Liver (tissue), 3 donors: ENCODE results near the gene PTPRN2.

Source experiments
- HNF4A ChIP-seq, 2 donors: conservative IDR thresholded peaks; 2 replicates each; pipeline ENCODE4 v1.6.1; 2016; ENCODE audit warnings: antibody characterized with exemption in 2 of 2, mild to moderate bottlenecking in 2 of 2
- HNF4G ChIP-seq: IDR thresholded peaks from 2 replicates; pipeline ENCODE4 v1.6.1; 2016; ENCODE audit warnings: antibody characterized with exemption
- JUND ChIP-seq, 2 donors: IDR thresholded peaks; 2 replicates each; pipeline ENCODE4 v1.6.1; 2016; ENCODE audit warnings: antibody characterized with exemption in 2 of 2
- NR2F2 ChIP-seq: IDR thresholded peaks from 2 replicates; pipeline ENCODE4 v1.6.1; 2016; ENCODE audit warnings: antibody characterized with exemption
- RAD21 ChIP-seq, 2 donors: IDR thresholded peaks; 2 replicates each; pipeline ENCODE4 v1.6.1; 2016; ENCODE audit warnings: antibody characterized with exemption in 2 of 2, mild to moderate bottlenecking in 2 of 2
- RXRA ChIP-seq, 2 donors: IDR thresholded peaks; 2 replicates each; pipeline ENCODE4 v1.6.1; 2017 to 2018; ENCODE audit warnings: antibody characterized with exemption in 2 of 2, mild to moderate bottlenecking in 1 of 2
- TAF1 ChIP-seq: conservative IDR thresholded peaks from 2 replicates; pipeline ENCODE4 v1.6.1; 2016; ENCODE audit warnings: antibody characterized with exemption, mild to moderate bottlenecking
- YY1 ChIP-seq: IDR thresholded peaks from 2 replicates; pipeline ENCODE4 v1.6.1; 2016; ENCODE audit warnings: antibody characterized with exemption, mild to moderate bottlenecking
- TF ChIP-seq, protein P1 (sequence below): fragments of 150-350 bp; IDR thresholded peaks from 2 replicates; pipeline ENCODE4 v1.5.1; 2017; ENCODE audit warnings: improper control_type of control experiment, low read depth, low read length; ENCODE audit not compliant: missing input control
- TF ChIP-seq, protein P2 (sequence below): IDR thresholded peaks from 2 replicates; pipeline ENCODE4 v1.6.1; 2016; ENCODE audit warnings: antibody characterized with exemption
- TF ChIP-seq, protein P3 (sequence below): IDR thresholded peaks from 2 replicates; pipeline ENCODE4 v1.6.1; 2016; ENCODE audit warnings: antibody characterized with exemption
- TF ChIP-seq, protein P4 (sequence below): IDR thresholded peaks from 2 replicates; pipeline ENCODE4 v1.6.1; 2016; ENCODE audit warnings: antibody characterized with exemption
- TF ChIP-seq, protein P5 (sequence below): IDR thresholded peaks from 2 replicates; pipeline ENCODE4 v1.6.1; 2016; ENCODE audit warnings: antibody characterized with exemption, mild to moderate bottlenecking
- donor health status: healthy.
- donor health status: healthy.

DNA sequence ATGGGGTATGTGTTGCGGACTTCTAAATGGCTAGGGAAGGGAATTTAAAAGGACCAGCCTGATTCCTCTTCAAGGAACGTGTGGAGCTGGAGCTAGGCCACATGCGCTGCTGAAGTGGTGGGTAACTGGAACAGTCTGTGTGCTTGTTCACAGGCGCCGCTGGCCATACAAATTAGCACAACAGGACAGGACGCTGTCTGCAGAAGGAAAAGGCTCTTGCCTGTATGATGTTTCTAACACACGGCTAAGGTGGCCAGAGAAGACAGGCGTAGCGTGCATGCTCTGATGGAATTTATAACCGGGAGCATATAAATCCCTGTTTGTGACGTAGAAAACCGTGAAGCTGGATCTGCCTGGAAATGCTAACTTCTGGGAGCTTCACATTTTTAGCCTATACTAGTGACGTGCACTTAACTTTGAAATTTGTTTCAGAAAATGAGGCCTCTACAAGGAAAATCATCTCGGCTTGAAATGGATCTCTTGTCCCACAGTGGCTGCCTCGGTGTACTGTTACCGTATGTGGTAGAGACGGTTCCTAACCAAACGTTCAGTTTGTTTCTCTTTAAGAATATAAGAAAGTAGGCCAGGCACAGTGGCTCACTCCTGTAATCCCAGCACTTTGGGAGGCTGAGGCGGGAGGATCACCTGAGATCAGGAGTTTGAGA lies 569.4 kb downstream of the PTPRN2 start:
- TF ChIP-seq, protein P1, sequence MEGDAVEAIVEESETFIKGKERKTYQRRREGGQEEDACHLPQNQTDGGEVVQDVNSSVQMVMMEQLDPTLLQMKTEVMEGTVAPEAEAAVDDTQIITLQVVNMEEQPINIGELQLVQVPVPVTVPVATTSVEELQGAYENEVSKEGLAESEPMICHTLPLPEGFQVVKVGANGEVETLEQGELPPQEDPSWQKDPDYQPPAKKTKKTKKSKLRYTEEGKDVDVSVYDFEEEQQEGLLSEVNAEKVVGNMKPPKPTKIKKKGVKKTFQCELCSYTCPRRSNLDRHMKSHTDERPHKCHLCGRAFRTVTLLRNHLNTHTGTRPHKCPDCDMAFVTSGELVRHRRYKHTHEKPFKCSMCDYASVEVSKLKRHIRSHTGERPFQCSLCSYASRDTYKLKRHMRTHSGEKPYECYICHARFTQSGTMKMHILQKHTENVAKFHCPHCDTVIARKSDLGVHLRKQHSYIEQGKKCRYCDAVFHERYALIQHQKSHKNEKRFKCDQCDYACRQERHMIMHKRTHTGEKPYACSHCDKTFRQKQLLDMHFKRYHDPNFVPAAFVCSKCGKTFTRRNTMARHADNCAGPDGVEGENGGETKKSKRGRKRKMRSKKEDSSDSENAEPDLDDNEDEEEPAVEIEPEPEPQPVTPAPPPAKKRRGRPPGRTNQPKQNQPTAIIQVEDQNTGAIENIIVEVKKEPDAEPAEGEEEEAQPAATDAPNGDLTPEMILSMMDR = no peak
- TF ChIP-seq HNF4G (no peak), YY1 (no peak), RAD21 (IDR thresholded peaks at IDR 0.05) (no peak), NR2F2 (no peak), TAF1 (no peak), HNF4A (conservative IDR thresholded peaks at IDR 0.05) (no peak), JUND (IDR thresholded peaks at IDR 0.05) (no peak), RXRA (IDR thresholded peaks at IDR 0.05) (no peak)
- TF ChIP-seq, protein P2, sequence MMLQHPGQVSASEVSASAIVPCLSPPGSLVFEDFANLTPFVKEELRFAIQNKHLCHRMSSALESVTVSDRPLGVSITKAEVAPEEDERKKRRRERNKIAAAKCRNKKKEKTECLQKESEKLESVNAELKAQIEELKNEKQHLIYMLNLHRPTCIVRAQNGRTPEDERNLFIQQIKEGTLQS = no peak
- TF ChIP-seq, protein P3, sequence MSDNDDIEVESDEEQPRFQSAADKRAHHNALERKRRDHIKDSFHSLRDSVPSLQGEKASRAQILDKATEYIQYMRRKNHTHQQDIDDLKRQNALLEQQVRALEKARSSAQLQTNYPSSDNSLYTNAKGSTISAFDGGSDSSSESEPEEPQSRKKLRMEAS = no peak
- TF ChIP-seq, protein P4, sequence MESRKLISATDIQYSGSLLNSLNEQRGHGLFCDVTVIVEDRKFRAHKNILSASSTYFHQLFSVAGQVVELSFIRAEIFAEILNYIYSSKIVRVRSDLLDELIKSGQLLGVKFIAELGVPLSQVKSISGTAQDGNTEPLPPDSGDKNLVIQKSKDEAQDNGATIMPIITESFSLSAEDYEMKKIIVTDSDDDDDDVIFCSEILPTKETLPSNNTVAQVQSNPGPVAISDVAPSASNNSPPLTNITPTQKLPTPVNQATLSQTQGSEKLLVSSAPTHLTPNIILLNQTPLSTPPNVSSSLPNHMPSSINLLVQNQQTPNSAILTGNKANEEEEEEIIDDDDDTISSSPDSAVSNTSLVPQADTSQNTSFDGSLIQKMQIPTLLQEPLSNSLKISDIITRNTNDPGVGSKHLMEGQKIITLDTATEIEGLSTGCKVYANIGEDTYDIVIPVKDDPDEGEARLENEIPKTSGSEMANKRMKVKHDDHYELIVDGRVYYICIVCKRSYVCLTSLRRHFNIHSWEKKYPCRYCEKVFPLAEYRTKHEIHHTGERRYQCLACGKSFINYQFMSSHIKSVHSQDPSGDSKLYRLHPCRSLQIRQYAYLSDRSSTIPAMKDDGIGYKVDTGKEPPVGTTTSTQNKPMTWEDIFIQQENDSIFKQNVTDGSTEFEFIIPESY = no peak
- TF ChIP-seq, protein P5, sequence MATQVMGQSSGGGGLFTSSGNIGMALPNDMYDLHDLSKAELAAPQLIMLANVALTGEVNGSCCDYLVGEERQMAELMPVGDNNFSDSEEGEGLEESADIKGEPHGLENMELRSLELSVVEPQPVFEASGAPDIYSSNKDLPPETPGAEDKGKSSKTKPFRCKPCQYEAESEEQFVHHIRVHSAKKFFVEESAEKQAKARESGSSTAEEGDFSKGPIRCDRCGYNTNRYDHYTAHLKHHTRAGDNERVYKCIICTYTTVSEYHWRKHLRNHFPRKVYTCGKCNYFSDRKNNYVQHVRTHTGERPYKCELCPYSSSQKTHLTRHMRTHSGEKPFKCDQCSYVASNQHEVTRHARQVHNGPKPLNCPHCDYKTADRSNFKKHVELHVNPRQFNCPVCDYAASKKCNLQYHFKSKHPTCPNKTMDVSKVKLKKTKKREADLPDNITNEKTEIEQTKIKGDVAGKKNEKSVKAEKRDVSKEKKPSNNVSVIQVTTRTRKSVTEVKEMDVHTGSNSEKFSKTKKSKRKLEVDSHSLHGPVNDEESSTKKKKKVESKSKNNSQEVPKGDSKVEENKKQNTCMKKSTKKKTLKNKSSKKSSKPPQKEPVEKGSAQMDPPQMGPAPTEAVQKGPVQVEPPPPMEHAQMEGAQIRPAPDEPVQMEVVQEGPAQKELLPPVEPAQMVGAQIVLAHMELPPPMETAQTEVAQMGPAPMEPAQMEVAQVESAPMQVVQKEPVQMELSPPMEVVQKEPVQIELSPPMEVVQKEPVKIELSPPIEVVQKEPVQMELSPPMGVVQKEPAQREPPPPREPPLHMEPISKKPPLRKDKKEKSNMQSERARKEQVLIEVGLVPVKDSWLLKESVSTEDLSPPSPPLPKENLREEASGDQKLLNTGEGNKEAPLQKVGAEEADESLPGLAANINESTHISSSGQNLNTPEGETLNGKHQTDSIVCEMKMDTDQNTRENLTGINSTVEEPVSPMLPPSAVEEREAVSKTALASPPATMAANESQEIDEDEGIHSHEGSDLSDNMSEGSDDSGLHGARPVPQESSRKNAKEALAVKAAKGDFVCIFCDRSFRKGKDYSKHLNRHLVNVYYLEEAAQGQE = no peak
